Nephron progenitor cell (in vitro differentiated cells): ENCODE results near the gene BPIFB6.

ENCODE experiments used
- DNase-seq: peaks from one replicate; pipeline ENCODE4 v3.0.0; 2021
- H3K27ac Mint-ChIP-seq: 2 replicates; pipeline ENCODE4 v1.8.0; 2021; ENCODE audit warnings: mild to moderate bottlenecking, moderate library complexity, mixed read lengths
- H3K27me3 Mint-ChIP-seq: 2 replicates; pipeline ENCODE4 v1.8.0; 2021; ENCODE audit warnings: mild to moderate bottlenecking, low read depth, mixed read lengths; ENCODE audit not compliant: poor library complexity
- H3K36me3 Mint-ChIP-seq: 2 replicates; pipeline ENCODE4 v1.8.0; 2021; ENCODE audit warnings: low read depth, mixed read lengths
- H3K4me1 Mint-ChIP-seq: 2 replicates; pipeline ENCODE4 v1.8.0; 2021; ENCODE audit warnings: mixed read lengths
- H3K4me3 Mint-ChIP-seq: 2 replicates; pipeline ENCODE4 v1.8.0; 2021; ENCODE audit warnings: mild to moderate bottlenecking, moderate library complexity, mixed read lengths
- H3K9me3 Mint-ChIP-seq: 2 replicates; pipeline ENCODE4 v1.8.0; 2021; ENCODE audit warnings: mild to moderate bottlenecking, moderate library complexity, mixed read lengths
- TF ChIP-seq, protein P1 (sequence below): fragments of 200-600 bp; sonication (generic); IDR thresholded peaks from 2 replicates; pipeline ENCODE4 v1.5.0; 2021; ENCODE audit warnings: antibody characterized with exemption

BPIFB6 gene

GRCh38 chr20:32990426-32990825, 41.0 kb upstream of the BPIFB6 start:
- H3K4me1 Mint-ChIP-seq = no peaks in the 10 kb centered on the region
- H3K4me3 Mint-ChIP-seq = no peak overlapping the region
- H3K27me3 Mint-ChIP-seq = peaks cover 12% of the 10 kb centered on the region
- DNase-seq = no peak
- H3K36me3 Mint-ChIP-seq = no peaks in the 10 kb centered on the region
- peaks cover 14% of the 10 kb centered on the region for H3K9me3 Mint-ChIP-seq
- no peak overlapping the region for H3K27ac Mint-ChIP-seq
- TF ChIP-seq, protein P1, sequence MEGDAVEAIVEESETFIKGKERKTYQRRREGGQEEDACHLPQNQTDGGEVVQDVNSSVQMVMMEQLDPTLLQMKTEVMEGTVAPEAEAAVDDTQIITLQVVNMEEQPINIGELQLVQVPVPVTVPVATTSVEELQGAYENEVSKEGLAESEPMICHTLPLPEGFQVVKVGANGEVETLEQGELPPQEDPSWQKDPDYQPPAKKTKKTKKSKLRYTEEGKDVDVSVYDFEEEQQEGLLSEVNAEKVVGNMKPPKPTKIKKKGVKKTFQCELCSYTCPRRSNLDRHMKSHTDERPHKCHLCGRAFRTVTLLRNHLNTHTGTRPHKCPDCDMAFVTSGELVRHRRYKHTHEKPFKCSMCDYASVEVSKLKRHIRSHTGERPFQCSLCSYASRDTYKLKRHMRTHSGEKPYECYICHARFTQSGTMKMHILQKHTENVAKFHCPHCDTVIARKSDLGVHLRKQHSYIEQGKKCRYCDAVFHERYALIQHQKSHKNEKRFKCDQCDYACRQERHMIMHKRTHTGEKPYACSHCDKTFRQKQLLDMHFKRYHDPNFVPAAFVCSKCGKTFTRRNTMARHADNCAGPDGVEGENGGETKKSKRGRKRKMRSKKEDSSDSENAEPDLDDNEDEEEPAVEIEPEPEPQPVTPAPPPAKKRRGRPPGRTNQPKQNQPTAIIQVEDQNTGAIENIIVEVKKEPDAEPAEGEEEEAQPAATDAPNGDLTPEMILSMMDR = no peak

DNA sequence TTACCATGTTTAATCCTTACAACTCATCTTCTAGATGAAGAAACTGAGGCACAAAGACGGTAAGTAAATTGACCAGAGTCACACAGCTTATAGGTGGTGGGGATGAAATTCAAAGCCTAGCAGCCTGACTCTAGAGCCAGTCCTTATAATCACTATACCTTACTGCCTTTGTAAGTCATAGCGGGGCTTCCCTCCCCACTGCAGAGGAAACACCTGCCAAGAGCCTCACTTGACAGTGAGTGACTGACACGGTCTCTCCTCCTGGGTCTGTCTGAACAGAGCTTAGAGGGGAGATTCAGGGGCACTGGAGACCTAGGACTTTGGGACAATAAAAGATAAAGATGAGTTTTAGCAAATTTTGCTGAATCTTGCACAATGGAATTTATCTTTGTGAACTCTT, 40.1 kb upstream of the BPIFB6 start:
- H3K27me3 Mint-ChIP-seq = peaks cover 12% of the 10 kb centered on the region
- peaks cover 16% of the 10 kb centered on the region for H3K9me3 Mint-ChIP-seq
- H3K4me1 Mint-ChIP-seq = no peaks in the 10 kb centered on the region
- no peaks in the 10 kb centered on the region for H3K36me3 Mint-ChIP-seq
- TF ChIP-seq, protein P1 = no peak
- no peak for DNase-seq
- no peak overlapping the region for H3K4me3 Mint-ChIP-seq
- no peak overlapping the region for H3K27ac Mint-ChIP-seq

- peaks cover 12% of the 10 kb centered on the region for H3K27me3 Mint-ChIP-seq
These were observed 39.4 kb upstream of the BPIFB6 start for GRCh38 chr20:32991792-32992641.

GRCh38 chr20:32993496-32994050, 37.9 kb upstream of the BPIFB6 start:
- Mint-ChIP-seq H3K27ac (no peak overlapping the region), H3K27me3 (peaks cover 12% of the 10 kb centered on the region), H3K4me1 (no peaks in the 10 kb centered on the region), H3K36me3 (no peaks in the 10 kb centered on the region), H3K9me3 (peaks cover 16% of the 10 kb centered on the region), H3K4me3 (no peak overlapping the region)
- no peak for DNase-seq
- TF ChIP-seq, protein P1 = no peak

More at GRCh38 chr20:32991792-32992641, 39.4 kb upstream of the BPIFB6 start:
- peaks cover 16% of the 10 kb centered on the region for H3K9me3 Mint-ChIP-seq
- no peak overlapping the region for H3K4me3 Mint-ChIP-seq
- TF ChIP-seq, protein P1 = no peak
- no peaks in the 10 kb centered on the region for H3K36me3 Mint-ChIP-seq
- H3K27ac Mint-ChIP-seq = no peak overlapping the region
- DNase-seq = no peak
- H3K4me1 Mint-ChIP-seq = no peaks in the 10 kb centered on the region

DNA sequence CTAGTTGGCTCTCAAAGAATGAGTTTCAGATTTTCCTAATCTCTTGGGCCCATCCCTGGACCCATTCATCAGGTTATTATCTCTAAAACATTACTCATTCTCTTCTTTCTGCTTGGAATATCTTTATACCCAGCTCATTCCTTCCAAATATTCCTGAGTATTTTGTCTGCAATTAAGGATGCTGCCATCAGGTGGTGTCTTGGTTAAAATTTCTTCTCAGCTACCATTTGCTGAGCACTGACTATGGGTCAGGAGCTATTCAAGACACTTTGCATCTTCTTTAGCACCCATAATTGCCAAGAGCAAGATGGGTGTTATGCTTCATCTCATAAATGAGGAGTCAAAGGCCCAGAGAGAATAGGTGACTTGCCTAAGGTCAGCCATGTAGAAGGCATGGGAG, 35.6 kb upstream of the BPIFB6 start:
- DNase-seq = no peak
- Mint-ChIP-seq H3K27me3 (peaks cover 15% of the 10 kb centered on the region), H3K4me1 (no peaks in the 10 kb centered on the region), H3K36me3 (no peaks in the 10 kb centered on the region), H3K4me3 (no peak overlapping the region), H3K9me3 (peaks cover 16% of the 10 kb centered on the region), H3K27ac (no peak overlapping the region)
- TF ChIP-seq, protein P1 = peak; percentile 6
